Stomach (tissue), 4 donors: ENCODE data around the gene WASF2.

Experiments used
- CTCF ChIP-seq, 7 experiments: fragments of 450-650 bp in 4 of 7; fragments of 200-600 bp in 3 of 7; sonication (generic) in 3 of 7; IDR thresholded peaks; one replicate each; pipeline ENCODE4 v1.5.1; 2016 to 2019; ENCODE audit warnings: antibody characterized with exemption in 7 of 7, control low read depth in 2 of 7, mild to moderate bottlenecking in 1 of 7
- EP300 ChIP-seq: sonication (generic); formaldehyde crosslinking; IDR thresholded peaks from one replicate; pipeline ENCODE4 v1.6.1; 2017; ENCODE audit warnings: antibody characterized with exemption
- POLR2A ChIP-seq, 4 donors: fragments of 450-650 bp; IDR thresholded peaks; one replicate each; pipeline ENCODE4 v1.6.1; 2016; ENCODE audit warnings: antibody characterized with exemption in 4 of 4, control low read depth in 2 of 4, mild to moderate bottlenecking in 1 of 4, moderate library complexity in 1 of 4

GRCh38 chr1:27521861-27522431, 32.0 kb upstream of the WASF2 start:
- TF ChIP-seq POLR2A (IDR thresholded peaks at IDR 0.05) = no peak
- no peak for TF ChIP-seq CTCF (IDR thresholded peaks at IDR 0.05)
- TF ChIP-seq EP300 = no peak
